D721Med (cell line): ENCODE data around the gene GBP1.

ENCODE experiments used
- DNase-seq: peaks from one replicate; pipeline ENCODE4 v3.0.0; 2011; ENCODE audit warnings: low spot score; ENCODE audit not compliant: insufficient read length
- FAIRE-seq: peaks from 2 replicates; lab custom pipeline; 2011; peaks lifted over from hg19 to GRCh38; lab: Jason Lieb, UNC
- TF ChIP-seq, protein P1 (sequence below): IDR thresholded peaks from 2 replicates; pipeline ENCODE4 v1.5.1; 2012; ENCODE audit warnings: mild to moderate bottlenecking, control low read depth; ENCODE audit not compliant: insufficient read depth; ENCODE audit errors: missing control alignments

GBP1 gene, protein sequence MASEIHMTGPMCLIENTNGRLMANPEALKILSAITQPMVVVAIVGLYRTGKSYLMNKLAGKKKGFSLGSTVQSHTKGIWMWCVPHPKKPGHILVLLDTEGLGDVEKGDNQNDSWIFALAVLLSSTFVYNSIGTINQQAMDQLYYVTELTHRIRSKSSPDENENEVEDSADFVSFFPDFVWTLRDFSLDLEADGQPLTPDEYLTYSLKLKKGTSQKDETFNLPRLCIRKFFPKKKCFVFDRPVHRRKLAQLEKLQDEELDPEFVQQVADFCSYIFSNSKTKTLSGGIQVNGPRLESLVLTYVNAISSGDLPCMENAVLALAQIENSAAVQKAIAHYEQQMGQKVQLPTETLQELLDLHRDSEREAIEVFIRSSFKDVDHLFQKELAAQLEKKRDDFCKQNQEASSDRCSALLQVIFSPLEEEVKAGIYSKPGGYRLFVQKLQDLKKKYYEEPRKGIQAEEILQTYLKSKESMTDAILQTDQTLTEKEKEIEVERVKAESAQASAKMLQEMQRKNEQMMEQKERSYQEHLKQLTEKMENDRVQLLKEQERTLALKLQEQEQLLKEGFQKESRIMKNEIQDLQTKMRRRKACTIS

DNA sequence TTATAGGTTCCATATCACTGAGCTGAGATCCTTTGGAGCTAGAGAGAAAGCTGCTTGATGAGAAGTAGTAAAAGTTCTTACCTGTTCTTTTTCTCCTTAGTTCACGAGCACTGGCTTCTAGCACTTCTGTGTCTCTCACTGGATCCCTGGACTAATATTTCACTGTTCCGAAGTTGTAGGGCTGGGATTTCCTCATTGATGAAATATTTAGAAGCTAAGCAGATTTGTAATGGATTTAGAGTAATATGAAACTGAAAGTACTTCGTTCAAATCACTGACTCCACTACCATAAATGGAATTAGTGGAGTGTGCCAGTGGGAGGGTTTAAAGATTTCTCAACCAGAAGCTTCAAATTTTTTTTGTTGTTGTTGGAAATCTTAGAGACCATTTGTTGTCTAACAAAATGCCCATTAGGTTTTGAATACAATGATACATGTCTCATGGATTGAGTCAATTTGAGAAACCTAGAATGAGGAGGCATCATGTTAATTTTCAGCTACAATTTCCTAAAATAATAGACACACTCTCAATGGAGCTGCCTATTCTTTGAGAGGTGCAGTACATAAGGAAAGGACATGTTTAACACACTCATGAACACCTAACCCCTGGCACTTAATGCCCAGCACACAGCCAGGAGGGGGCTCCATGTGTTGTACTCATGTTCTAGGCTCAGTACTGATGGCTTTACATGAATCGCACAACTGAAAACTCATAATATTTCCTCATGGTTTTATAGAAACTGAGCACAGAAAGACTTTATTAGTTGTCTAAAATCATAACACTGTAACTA is at the start of gene GBP1:
TSS of gene GBP1 (minus strand) at position 130 of the 790 bp plus-strand sequence. CDS start 1,974 bp downstream, outside the sequence.
- DNase-seq: no peak
- no peak for FAIRE-seq
- TF ChIP-seq, protein P1, sequence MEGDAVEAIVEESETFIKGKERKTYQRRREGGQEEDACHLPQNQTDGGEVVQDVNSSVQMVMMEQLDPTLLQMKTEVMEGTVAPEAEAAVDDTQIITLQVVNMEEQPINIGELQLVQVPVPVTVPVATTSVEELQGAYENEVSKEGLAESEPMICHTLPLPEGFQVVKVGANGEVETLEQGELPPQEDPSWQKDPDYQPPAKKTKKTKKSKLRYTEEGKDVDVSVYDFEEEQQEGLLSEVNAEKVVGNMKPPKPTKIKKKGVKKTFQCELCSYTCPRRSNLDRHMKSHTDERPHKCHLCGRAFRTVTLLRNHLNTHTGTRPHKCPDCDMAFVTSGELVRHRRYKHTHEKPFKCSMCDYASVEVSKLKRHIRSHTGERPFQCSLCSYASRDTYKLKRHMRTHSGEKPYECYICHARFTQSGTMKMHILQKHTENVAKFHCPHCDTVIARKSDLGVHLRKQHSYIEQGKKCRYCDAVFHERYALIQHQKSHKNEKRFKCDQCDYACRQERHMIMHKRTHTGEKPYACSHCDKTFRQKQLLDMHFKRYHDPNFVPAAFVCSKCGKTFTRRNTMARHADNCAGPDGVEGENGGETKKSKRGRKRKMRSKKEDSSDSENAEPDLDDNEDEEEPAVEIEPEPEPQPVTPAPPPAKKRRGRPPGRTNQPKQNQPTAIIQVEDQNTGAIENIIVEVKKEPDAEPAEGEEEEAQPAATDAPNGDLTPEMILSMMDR: no peak

DNA sequence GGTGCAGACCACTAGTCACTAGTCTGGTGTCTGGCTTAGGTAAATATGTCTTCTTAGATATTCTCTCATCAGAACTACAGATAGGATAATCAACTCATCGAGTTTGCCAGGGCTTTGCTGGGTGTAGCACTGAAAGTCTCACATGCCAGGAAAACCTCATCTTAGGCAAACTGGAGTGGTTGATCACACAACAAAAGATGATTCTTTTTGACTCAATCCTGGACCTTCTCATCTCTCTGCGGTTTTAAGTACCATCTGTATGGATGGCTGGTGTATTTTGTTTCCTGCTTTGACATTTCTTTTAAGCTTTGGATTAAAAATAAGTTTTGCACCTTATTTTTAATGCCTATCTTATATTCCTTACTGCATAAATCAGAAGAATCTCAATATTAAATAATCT is 49.7 kb upstream of the GBP1 start:
- no peak for DNase-seq
- TF ChIP-seq, protein P1: no peak
- FAIRE-seq: no peak

DNA sequence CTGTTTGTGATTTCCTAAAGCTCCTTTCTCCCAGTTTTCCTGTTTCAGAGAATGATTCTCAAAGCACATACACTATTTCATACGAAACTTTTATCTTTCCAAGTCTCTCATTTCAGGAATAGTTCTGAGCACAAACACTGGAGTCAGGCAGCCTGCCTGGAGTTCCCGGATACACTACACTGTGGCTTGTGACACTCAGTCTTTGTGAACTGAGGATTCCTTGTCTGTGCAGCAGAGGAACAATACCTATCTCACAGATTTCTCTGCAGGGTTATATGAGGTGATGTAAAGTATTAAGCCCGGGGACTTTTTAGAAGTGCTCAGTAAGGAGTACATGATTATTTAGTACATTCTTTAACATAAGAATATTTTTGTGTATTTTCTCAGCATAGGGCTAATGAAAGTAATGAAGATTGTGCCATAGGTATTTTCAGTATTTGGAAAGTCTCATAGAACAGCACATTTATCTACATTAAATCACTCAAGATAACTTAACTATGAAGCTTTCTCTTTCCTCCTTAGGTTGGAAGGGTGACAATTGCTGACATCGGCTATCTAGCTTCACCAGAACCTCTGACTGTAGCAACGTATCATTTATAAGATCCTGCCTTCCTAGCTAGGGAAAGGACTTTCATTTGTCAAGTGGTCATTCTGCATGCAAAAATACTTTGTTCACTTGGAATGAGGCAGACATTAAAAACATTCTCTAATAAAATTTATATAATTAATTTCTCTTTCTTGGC is 48.0 kb upstream of the GBP1 start:
- DNase-seq (no peak), FAIRE-seq (no peak)
- TF ChIP-seq, protein P1: no peak

DNA sequence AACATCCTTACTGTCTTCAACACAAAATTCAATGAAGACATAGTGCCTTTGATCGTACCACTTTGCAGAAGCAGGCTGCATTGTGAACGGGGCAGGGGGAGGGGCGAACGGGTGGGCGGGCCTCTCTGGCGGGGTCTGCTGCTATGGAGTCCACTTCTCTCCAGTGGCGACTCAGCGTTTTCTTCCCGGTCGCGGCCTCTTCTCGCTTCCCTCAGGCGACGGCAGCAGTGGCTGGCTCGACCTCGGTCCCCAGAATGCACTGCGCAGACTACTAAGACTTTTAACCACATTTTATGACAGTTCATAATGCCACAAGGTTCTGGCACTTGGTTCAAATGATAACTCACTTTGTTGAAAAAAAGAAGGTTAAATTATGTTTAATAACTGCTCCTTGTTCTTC is 39.7 kb upstream of the GBP1 start:
- no peak for DNase-seq
- TF ChIP-seq, protein P1: no peak
- no peak for FAIRE-seq

DNA sequence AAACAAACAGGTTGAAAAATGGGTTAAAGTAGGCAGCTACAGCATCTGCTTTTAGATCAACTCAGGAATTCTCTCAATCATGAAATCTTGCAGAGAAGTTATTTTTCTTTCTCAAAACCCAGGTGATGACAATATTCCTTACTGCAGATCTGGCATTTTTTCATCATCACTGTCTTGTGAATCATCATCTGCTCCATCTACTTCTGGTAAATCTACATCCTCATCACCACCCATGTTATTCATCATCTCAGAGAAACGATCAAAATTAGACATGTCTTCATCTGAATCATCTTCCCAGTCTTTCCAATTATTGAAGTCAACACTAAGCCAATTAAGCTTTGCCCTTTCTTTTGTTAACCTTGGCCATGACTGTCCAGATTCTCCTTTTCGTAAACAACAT is 39.1 kb upstream of the GBP1 start:
- FAIRE-seq (no peak), DNase-seq (no peak)
- TF ChIP-seq, protein P1: no peak

DNA sequence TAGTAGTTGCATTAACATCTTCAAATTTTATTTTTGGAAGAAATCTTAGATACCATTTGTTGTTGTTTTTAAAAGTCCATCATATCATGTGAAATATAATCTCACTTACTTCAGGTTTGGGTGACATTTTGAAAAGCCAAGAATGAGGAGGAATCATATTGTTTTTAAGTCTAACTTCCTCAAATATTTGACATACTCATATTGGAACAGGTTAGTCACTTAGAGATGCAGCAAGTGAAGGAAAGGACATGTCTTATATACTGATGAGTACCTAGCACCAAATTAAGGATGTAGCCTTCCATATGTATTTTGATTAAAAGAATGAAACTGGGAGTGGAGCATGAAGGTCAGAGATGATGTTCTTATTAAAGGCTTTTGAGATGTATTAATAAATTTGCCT is 37.0 kb upstream of the GBP1 start:
- TF ChIP-seq, protein P1: no peak
- DNase-seq: no peak
- no peak for FAIRE-seq
